ENCODE data around the gene IL3RA. TPM values are rescaled to one million over a fixed set of nuclear protein-coding genes. Genes with fewer than 3 reads are reported as not detected.

Gene IL3RA
- total RNA-seq, 1 donor from 2014 or later = 0.53 TPM

- Mint-ChIP-seq H3K27me3 (no peaks in the 10 kb centered on the region), H3K27ac (no peak overlapping the region), H3K4me1 (peaks cover 2% of the 10 kb centered on the region), H3K36me3 (ENCODE audit: low read depth) (peaks cover 46% of the 10 kb centered on the region), H3K9me3 (peaks cover 6% of the 10 kb centered on the region), H3K4me3 (no peak overlapping the region)
- ATAC-seq (ENCODE audit: low read depth) (no peak), DNase-seq (no peak)
- no peak for TF ChIP-seq CTCF (IDR thresholded peaks at IDR 0.05)
- intact Hi-C loops (cut with micrococcal nuclease) = no loop called here
- POLR2A ChIA-PET = no interaction called here
- CTCF ChIA-PET = no interaction called here
Measured at GRCh38 chrX:1418901-1419544, 82.4 kb downstream of the IL3RA start.

- no peak for DNase-seq
- Mint-ChIP-seq H3K9me3 (peaks cover 6% of the 10 kb centered on the region), H3K36me3 (ENCODE audit: low read depth) (peaks cover 45% of the 10 kb centered on the region), H3K27ac (no peak overlapping the region), H3K4me1 (no peaks in the 10 kb centered on the region), H3K4me3 (no peak overlapping the region), H3K27me3 (no peaks in the 10 kb centered on the region)
- POLR2A ChIA-PET = no interaction called here
- TF ChIP-seq CTCF (IDR thresholded peaks at IDR 0.05) = no peak
- no peak for ATAC-seq (ENCODE audit: low read depth)
- CTCF ChIA-PET = no interaction called here
- intact Hi-C loops (cut with micrococcal nuclease) = no loop called here
Measured at GRCh38 chrX:1419545-1420355, 83.2 kb downstream of the IL3RA start.

GRCh38 chrX:1420371-1420770 lies 83.8 kb downstream of the IL3RA start:
- no peak for ATAC-seq (ENCODE audit: low read depth)
- Mint-ChIP-seq H3K36me3 (ENCODE audit: low read depth) (peaks cover 48% of the 10 kb centered on the region), H3K27me3 (no peaks in the 10 kb centered on the region), H3K4me1 (no peaks in the 10 kb centered on the region), H3K27ac (no peak overlapping the region), H3K9me3 (peaks cover 6% of the 10 kb centered on the region), H3K4me3 (no peak overlapping the region)
- ChIA-PET POLR2A (no interaction called here), CTCF (no interaction called here)
- TF ChIP-seq CTCF (IDR thresholded peaks at IDR 0.05) = no peak
- DNase-seq = no peak
- intact Hi-C loops (cut with micrococcal nuclease) = no loop called here

GRCh38 chrX:1421433-1422134 lies 85.0 kb downstream of the IL3RA start:
- Mint-ChIP-seq H3K27ac (no peak overlapping the region), H3K27me3 (no peaks in the 10 kb centered on the region), H3K4me3 (no peak overlapping the region), H3K36me3 (ENCODE audit: low read depth) (peaks cover 57% of the 10 kb centered on the region), H3K4me1 (no peaks in the 10 kb centered on the region), H3K9me3 (peaks cover 6% of the 10 kb centered on the region)
- no peak for DNase-seq
- ATAC-seq (ENCODE audit: low read depth) = no peak
- intact Hi-C loops (cut with micrococcal nuclease) = no loop called here
- ChIA-PET POLR2A (no interaction called here), CTCF (no interaction called here)
- TF ChIP-seq CTCF (IDR thresholded peaks at IDR 0.05) = no peak

- Mint-ChIP-seq H3K27me3 (no peaks in the 10 kb centered on the region), H3K36me3 (ENCODE audit: low read depth) (peaks cover 62% of the 10 kb centered on the region), H3K4me3 (no peak overlapping the region), H3K9me3 (peaks cover 6% of the 10 kb centered on the region), H3K4me1 (no peaks in the 10 kb centered on the region), H3K27ac (no peak overlapping the region)
- CTCF ChIA-PET = no interaction called here
- no peak for TF ChIP-seq CTCF (IDR thresholded peaks at IDR 0.05)
- no peak for ATAC-seq (ENCODE audit: low read depth)
- POLR2A ChIA-PET = no interaction called here
- DNase-seq = no peak
- intact Hi-C loops (cut with micrococcal nuclease) = no loop called here
Measured at GRCh38 chrX:1422135-1422465, 85.5 kb downstream of the IL3RA start.
